Measurements from ENCODE around the gene CDH23. TPM values are rescaled to one million over a fixed set of nuclear protein-coding genes. Genes with fewer than 3 reads are reported as not detected.

Gene CDH23
- total RNA-seq, 1 donor from 2014 or later: 0.29 TPM

DNA sequence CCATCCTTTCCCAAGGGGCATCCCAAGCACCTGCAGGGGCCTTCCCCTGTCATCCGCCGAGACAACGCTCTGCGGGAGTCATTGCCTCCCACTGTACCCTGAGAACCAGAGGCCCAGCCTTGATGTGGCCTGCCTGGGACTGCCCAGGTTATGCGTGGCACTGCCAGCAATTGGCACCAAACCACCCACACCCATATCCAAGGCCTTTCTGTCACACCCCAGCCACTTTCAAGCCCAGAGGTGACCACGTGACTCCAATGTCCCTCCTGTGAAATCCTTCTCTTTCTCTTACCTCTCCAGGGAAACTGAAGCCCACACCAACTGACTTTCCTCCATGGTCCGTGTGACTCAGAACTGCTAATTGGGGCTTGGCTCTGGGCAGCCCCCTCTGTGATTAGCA, 198.9 kb downstream of the CDH23 start:
- CTCF ChIA-PET: no interaction called here
- TF ChIP-seq, protein P1, sequence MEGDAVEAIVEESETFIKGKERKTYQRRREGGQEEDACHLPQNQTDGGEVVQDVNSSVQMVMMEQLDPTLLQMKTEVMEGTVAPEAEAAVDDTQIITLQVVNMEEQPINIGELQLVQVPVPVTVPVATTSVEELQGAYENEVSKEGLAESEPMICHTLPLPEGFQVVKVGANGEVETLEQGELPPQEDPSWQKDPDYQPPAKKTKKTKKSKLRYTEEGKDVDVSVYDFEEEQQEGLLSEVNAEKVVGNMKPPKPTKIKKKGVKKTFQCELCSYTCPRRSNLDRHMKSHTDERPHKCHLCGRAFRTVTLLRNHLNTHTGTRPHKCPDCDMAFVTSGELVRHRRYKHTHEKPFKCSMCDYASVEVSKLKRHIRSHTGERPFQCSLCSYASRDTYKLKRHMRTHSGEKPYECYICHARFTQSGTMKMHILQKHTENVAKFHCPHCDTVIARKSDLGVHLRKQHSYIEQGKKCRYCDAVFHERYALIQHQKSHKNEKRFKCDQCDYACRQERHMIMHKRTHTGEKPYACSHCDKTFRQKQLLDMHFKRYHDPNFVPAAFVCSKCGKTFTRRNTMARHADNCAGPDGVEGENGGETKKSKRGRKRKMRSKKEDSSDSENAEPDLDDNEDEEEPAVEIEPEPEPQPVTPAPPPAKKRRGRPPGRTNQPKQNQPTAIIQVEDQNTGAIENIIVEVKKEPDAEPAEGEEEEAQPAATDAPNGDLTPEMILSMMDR (IDR thresholded peaks at IDR 0.05): no peak
- POLR2A ChIA-PET: no interaction called here
- Mint-ChIP-seq H3K9me3 (no peaks in the 10 kb centered on the region), H3K4me1 (peaks cover 8% of the 10 kb centered on the region), H3K36me3 (ENCODE audit: low read depth) (no peaks in the 10 kb centered on the region), H3K4me3 (no peak overlapping the region), H3K27me3 (no peaks in the 10 kb centered on the region), H3K27ac (no peak overlapping the region)
- DNase-seq (no peak), ATAC-seq (ENCODE audit: low read depth) (no peak)
- intact Hi-C loops (cut with micrococcal nuclease): no loop called here

GRCh38 chr10:71596127-71596526, 199.4 kb downstream of the CDH23 start:
- Mint-ChIP-seq H3K9me3 (no peaks in the 10 kb centered on the region), H3K27ac (no peak overlapping the region), H3K36me3 (ENCODE audit: low read depth) (no peaks in the 10 kb centered on the region), H3K4me1 (peaks cover 8% of the 10 kb centered on the region), H3K27me3 (no peaks in the 10 kb centered on the region), H3K4me3 (no peak overlapping the region)
- intact Hi-C loops (cut with micrococcal nuclease): no loop called here
- TF ChIP-seq, protein P1 (IDR thresholded peaks at IDR 0.05): no peak
- ATAC-seq (ENCODE audit: low read depth) (no peak), DNase-seq (no peak)
- CTCF ChIA-PET: no interaction called here
- POLR2A ChIA-PET: no interaction called here

- H3K4me1 Mint-ChIP-seq: peaks cover 8% of the 10 kb centered on the region
- no peak for DNase-seq
- no peaks in the 10 kb centered on the region for H3K36me3 Mint-ChIP-seq (ENCODE audit: low read depth)
- no peaks in the 10 kb centered on the region for H3K9me3 Mint-ChIP-seq
- H3K27ac Mint-ChIP-seq: no peak overlapping the region
- no peak overlapping the region for H3K4me3 Mint-ChIP-seq
- ChIA-PET CTCF (interaction anchor here (0.6 kb wide), 1 partner anchor 497 kb away, joined by 4 read pairs; no protein-coding TSS in a partner anchor), POLR2A (no interaction called here)
- TF ChIP-seq, protein P1 (IDR thresholded peaks at IDR 0.05): no peak
- no peak for ATAC-seq (ENCODE audit: low read depth)
- no peaks in the 10 kb centered on the region for H3K27me3 Mint-ChIP-seq
- intact Hi-C loops (cut with micrococcal nuclease): no loop called here
Measured at GRCh38 chr10:71596759-71597158, 200.0 kb downstream of the CDH23 start.

DNA sequence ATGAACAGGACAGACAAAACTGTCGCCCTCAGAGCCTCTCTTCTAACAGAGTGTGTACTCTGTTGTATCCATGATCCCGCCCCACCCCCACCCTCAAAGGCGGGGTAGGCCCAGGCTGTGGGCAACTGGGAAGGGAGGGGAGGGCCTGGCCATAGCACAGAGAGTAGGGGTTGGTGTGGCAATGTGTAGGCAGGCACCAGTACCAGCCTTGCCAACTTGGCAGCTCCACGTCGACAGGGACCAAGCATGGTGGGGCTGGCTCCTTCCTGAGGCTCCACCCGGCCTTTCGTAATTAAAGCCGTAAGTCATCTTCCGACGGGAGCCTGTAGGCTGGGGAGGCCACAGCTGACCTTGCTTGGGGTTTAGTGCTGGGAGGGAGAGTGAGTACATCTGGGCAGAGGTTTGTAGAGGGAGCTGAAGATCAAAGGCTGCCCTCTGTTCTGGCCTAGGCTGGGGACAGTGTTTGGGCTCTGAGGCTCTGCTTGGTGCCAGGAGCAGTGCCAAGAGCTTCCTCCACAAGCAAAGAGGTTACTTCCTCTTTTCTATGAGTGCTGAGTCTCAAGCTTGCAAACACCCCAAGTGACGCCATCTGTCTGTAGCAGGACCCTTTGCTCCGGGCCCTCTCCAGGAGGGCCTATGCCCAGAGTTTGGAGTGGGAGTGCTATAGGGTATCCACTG, 201.2 kb downstream of the CDH23 start:
- no peaks in the 10 kb centered on the region for H3K36me3 Mint-ChIP-seq (ENCODE audit: low read depth)
- ChIA-PET CTCF (interaction anchor here (0.5 to 1.2 kb wide), 4 partner anchors 9 to 328 kb away, joined by 3 to 4 read pairs (median 3); no protein-coding TSS in a partner anchor), POLR2A (no interaction called here)
- intact Hi-C loops (cut with micrococcal nuclease): no loop called here
- H3K4me1 Mint-ChIP-seq: peaks cover 8% of the 10 kb centered on the region
- H3K27me3 Mint-ChIP-seq: no peaks in the 10 kb centered on the region
- TF ChIP-seq, protein P1 (IDR thresholded peaks at IDR 0.05): no peak
- ATAC-seq (ENCODE audit: low read depth) (peak; percentile 91), DNase-seq (peak; percentile 24)
- H3K27ac Mint-ChIP-seq: no peak overlapping the region
- no peaks in the 10 kb centered on the region for H3K9me3 Mint-ChIP-seq
- no peak overlapping the region for H3K4me3 Mint-ChIP-seq

DNA sequence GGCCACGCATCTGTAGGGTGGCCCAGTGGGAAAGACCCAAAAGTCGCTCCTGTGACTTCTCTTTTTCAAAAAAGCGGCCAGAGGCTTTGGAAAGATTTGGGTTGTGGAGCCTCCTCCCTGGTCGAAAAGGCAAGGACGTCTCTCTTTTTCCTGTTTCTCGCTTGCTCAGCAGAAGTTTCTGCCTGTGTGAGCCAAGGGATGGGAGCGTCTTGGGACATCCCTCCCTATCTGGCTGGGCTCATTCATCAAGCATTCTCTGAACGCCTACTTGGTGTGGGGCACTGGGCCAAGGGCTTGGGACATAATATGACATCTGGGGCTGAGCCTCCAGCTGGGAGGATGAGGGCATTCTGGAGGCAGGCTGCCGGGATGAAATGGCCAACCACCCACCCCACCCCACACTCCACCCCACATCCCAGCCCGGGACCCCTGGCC, 201.9 kb downstream of the CDH23 start:
- Mint-ChIP-seq H3K27me3 (no peaks in the 10 kb centered on the region), H3K9me3 (no peaks in the 10 kb centered on the region), H3K36me3 (ENCODE audit: low read depth) (no peaks in the 10 kb centered on the region), H3K4me1 (peaks cover 8% of the 10 kb centered on the region), H3K27ac (no peak overlapping the region), H3K4me3 (no peak overlapping the region)
- DNase-seq (no peak), ATAC-seq (ENCODE audit: low read depth) (no peak)
- ChIA-PET POLR2A (interaction anchor here (0.7 kb wide), 1 partner anchor 450 kb away, joined by 7 read pairs; no protein-coding TSS in a partner anchor), CTCF (interaction anchor here (0.5 to 1.2 kb wide), 4 partner anchors 8 to 329 kb away, joined by 3 to 4 read pairs (median 3); no protein-coding TSS in a partner anchor)
- TF ChIP-seq, protein P1 (IDR thresholded peaks at IDR 0.05): no peak
- intact Hi-C loops (cut with micrococcal nuclease): no loop called here

All from activated B cell treated with CpG ODN at 0.5 μM for 24 hours (primary cell).